HepG2 (cell line): ENCODE results near the gene RFTN1. TPM values are rescaled to one million over a fixed set of nuclear protein-coding genes. Genes with fewer than 3 reads are reported as not detected.

Experiments used
- ATAC-seq: fragments of 200-7000 bp; cut with Tn5 transposase; 3 replicates; pipeline ENCODE4 v1.9.1; 2020; ENCODE audit warnings: mild to moderate bottlenecking, moderate library complexity
- BruUV-seq: library from RNA; stranded (reverse); fragments of 400-500 nt; replicated peaks from 2 replicates; lab custom pipeline; 2021; lab: Mats Ljungman, UMichigan
- CTCF ChIA-PET: fragments of 300-600 bp; formaldehyde crosslinking; extraction: SDS; loops from one replicate; lab custom pipeline; 2021; ENCODE audit warnings: low total read pairs, inconsistent platforms, low intra/inter-chr PET ratio; lab: Yijun Ruan, JAX
- POLR2A ChIA-PET: fragments of 350-600 bp; sonication (Branson Sonifier 250); formaldehyde crosslinking; loops from one replicate; lab custom pipeline; 2020; ENCODE audit warnings: antibody characterized with exemption, inconsistent platforms; lab: Yijun Ruan, JAX
- DNase-seq: peaks from one replicate; pipeline ENCODE4 v3.0.0-alpha.2; 2015; ENCODE audit warnings: low spot score
- FAIRE-seq: peaks from 3 replicates; lab custom pipeline; 2011; peaks lifted over from hg19 to GRCh38; lab: Jason Lieb, UNC
- H2AFZ ChIP-seq: one replicate; pipeline ENCODE4 v1.6.1; 2011; ENCODE audit warnings: low read length, inconsistent platforms
- H3K27ac ChIP-seq: fragments of 300-600 bp; 3 replicates; pipeline ENCODE4 v1.8.0; 2011; ENCODE audit warnings: mixed run types, mild to moderate bottlenecking, mixed read lengths, low read length, inconsistent platforms; ENCODE audit not compliant: insufficient read depth; ENCODE audit errors: extremely low read length
- H3K27me3 ChIP-seq, 2 experiments: fragments of 200-600 bp in 1 of 2; 2 replicates in 1 of 2; 3 replicates in 1 of 2; pipeline versions ENCODE4 v1.6.0 to v1.8.0; 2011; ENCODE audit warnings: low read length in 2 of 2, mild to moderate bottlenecking in 2 of 2, moderate library complexity in 2 of 2, inconsistent platforms in 1 of 2; ENCODE audit not compliant: insufficient read depth in 2 of 2, control insufficient read depth in 1 of 2
- H3K36me3 ChIP-seq, 2 experiments: fragments of 200-600 bp in 1 of 2; replicated peaks in 1 of 2; 2 replicates in 1 of 2; 3 replicates in 1 of 2; pipeline versions ENCODE4 v1.5.1 to v1.8.0; 2011; ENCODE audit warnings: low read length in 2 of 2, inconsistent platforms in 1 of 2; ENCODE audit not compliant: insufficient read depth in 2 of 2, control insufficient read depth in 1 of 2
- H3K4me1 ChIP-seq: 2 replicates; pipeline ENCODE4 v1.5.1; 2012; ENCODE audit warnings: low read length, inconsistent platforms; ENCODE audit not compliant: insufficient read depth
- H3K4me2 ChIP-seq: 2 replicates; pipeline ENCODE4 v1.6.0; 2011; ENCODE audit warnings: low read depth, low read length, inconsistent platforms
- H3K4me3 ChIP-seq, 3 experiments: fragments of 200-600 bp in 1 of 3; sonication (generic), shearing (Covaris generic) in 1 of 3; replicated peaks in 1 of 3; 2 replicates each; pipeline ENCODE4 v1.5.1; 2011 to 2016; ENCODE audit warnings: low read length in 3 of 3, inconsistent platforms in 2 of 3, low read depth in 2 of 3, mild to moderate bottlenecking in 2 of 3, control low read depth in 1 of 3, mixed read lengths in 1 of 3; ENCODE audit not compliant: insufficient read depth in 1 of 3
- H3K79me2 ChIP-seq: one replicate; pipeline ENCODE4 v1.6.1; 2011; ENCODE audit warnings: low read length, inconsistent platforms; ENCODE audit not compliant: insufficient read depth
- H3K9ac ChIP-seq: 2 replicates; pipeline ENCODE4 v1.6.0; 2011; ENCODE audit warnings: mild to moderate bottlenecking, low read depth, low read length, inconsistent platforms; ENCODE audit not compliant: insufficient read depth
- H3K9me3 ChIP-seq: 2 replicates; pipeline ENCODE4 v1.5.1; 2012; ENCODE audit warnings: mild to moderate bottlenecking, low read length
- H4K20me1 ChIP-seq: 2 replicates; pipeline ENCODE4 v1.6.0; 2011; ENCODE audit warnings: inconsistent platforms, mild to moderate bottlenecking, low read length, moderate library complexity; ENCODE audit not compliant: insufficient read depth
- CBX2 ChIP-seq, 2 experiments: fragments of 200-600 bp in 1 of 2; sonication (generic); formaldehyde crosslinking in 1 of 2; IDR thresholded peaks; 2 replicates each; pipeline versions ENCODE4 v1.7.0 to v1.8.1; 2018 to 2022; ENCODE audit warnings: low read depth in 2 of 2, low read length in 1 of 2, mild to moderate bottlenecking in 1 of 2, missing genetic modification reagents in 1 of 2
- CBX5 ChIP-seq: sonication (generic); formaldehyde crosslinking; IDR thresholded peaks from 2 replicates; pipeline ENCODE4 v1.4.0; 2020; ENCODE audit warnings: missing genetic modification reagents, borderline replicate concordance
- CEBPB ChIP-seq: IDR thresholded peaks from 2 replicates; pipeline ENCODE4 v1.6.1; 2011; ENCODE audit warnings: low read depth, low read length, improper control_type of control experiment, borderline replicate concordance
- ELF4 ChIP-seq: sonication (generic); formaldehyde crosslinking; IDR thresholded peaks from 2 replicates; pipeline ENCODE4 v1.5.0; 2020; ENCODE audit warnings: missing genetic modification reagents, mild to moderate bottlenecking, moderate library complexity, borderline replicate concordance
- HNRNPUL1 ChIP-seq: fragments of 200-400 bp; formaldehyde crosslinking; IDR thresholded peaks from 2 replicates; pipeline ENCODE4 v1.6.1; 2017; ENCODE audit warnings: low read depth, mild to moderate bottlenecking, low read length, moderate library complexity
- JDP2 ChIP-seq: sonication (generic); formaldehyde crosslinking; IDR thresholded peaks from 2 replicates; pipeline ENCODE4 v1.8.1; 2022; ENCODE audit warnings: missing genetic modification reagents, borderline replicate concordance
- JUNB ChIP-seq: sonication (generic); formaldehyde crosslinking; IDR thresholded peaks from 2 replicates; pipeline ENCODE4 v1.8.0; 2022; ENCODE audit warnings: missing genetic modification reagents, mild to moderate bottlenecking, borderline replicate concordance
- MBD4 ChIP-seq: IDR thresholded peaks from 2 replicates; pipeline ENCODE4 v1.6.1; 2012; ENCODE audit warnings: low read length, inconsistent platforms, borderline replicate concordance
- MED13 ChIP-seq: sonication (generic); formaldehyde crosslinking; IDR thresholded peaks from 2 replicates; pipeline ENCODE4 v1.5.0; 2020; ENCODE audit warnings: missing genetic modification reagents
- SNAPC2 ChIP-seq: sonication (generic); formaldehyde crosslinking; IDR thresholded peaks from 2 replicates; pipeline ENCODE4 v1.8.1; 2022; ENCODE audit warnings: mild to moderate bottlenecking, missing genetic modification reagents
- YEATS4 ChIP-seq: sonication (generic); formaldehyde crosslinking; IDR thresholded peaks from 2 replicates; pipeline ENCODE4 v1.4.0; 2020; ENCODE audit warnings: missing genetic modification reagents, borderline replicate concordance
- ZFP37 ChIP-seq: sonication (generic); formaldehyde crosslinking; IDR thresholded peaks from 2 replicates; pipeline ENCODE4 v1.4.0; 2020; ENCODE audit warnings: missing genetic modification reagents, borderline replicate concordance
- ZNF333 ChIP-seq: sonication (generic); formaldehyde crosslinking; IDR thresholded peaks from 2 replicates; pipeline ENCODE4 v1.4.0; 2020; ENCODE audit warnings: mild to moderate bottlenecking, missing genetic modification reagents, borderline replicate concordance
- ZNF34 ChIP-seq: sonication (generic); formaldehyde crosslinking; IDR thresholded peaks from 2 replicates; pipeline ENCODE4 v1.4.0; 2020; ENCODE audit warnings: mild to moderate bottlenecking, missing genetic modification reagents, borderline replicate concordance
- ZNF546 ChIP-seq: sonication (generic); formaldehyde crosslinking; conservative IDR thresholded peaks from 2 replicates; pipeline ENCODE4 v1.8.1; 2023; ENCODE audit warnings: mild to moderate bottlenecking, missing genetic modification reagents
- ZNF564 ChIP-seq: sonication (generic); formaldehyde crosslinking; IDR thresholded peaks from 2 replicates; pipeline ENCODE4 v1.8.1; 2023; ENCODE audit warnings: mild to moderate bottlenecking, missing genetic modification reagents
- ZNF569 ChIP-seq: sonication (generic); formaldehyde crosslinking; IDR thresholded peaks from 2 replicates; pipeline ENCODE4 v1.5.0; 2020; ENCODE audit warnings: mild to moderate bottlenecking, missing genetic modification reagents, moderate library complexity, borderline replicate concordance
- WGBS: methylation state at CpG from one replicate; pipeline ENCODE4 v1.1.6; 2017; ENCODE audit warnings: low lambda C conversion rate; 5-methylcytosine and 5-hydroxymethylcytosine counted together
- in situ Hi-C: cut with HindIII; loops from 2 replicates; pipeline ENCODE4 v1.10.0; 2017; ENCODE audit warnings: low pct_unique_long_range_greater_than_20kb; ENCODE audit not compliant: extremely low pct_ligation_motif_present
- intact Hi-C: fragments of 100-400 bp; cut with micrococcal nuclease; formaldehyde crosslinking; loops from one replicate; pipeline ENCODE4 v1.10.0; 2022; ENCODE audit not compliant: unreplicated experiment
- polyA plus RNA-seq, 8 experiments: library from polyadenylated mRNA; depleted of rRNA in 3 of 8; stranded (reverse) in 7 of 8; unstranded in 1 of 8; fragments of >200 nt; fragmentation: Illumina TruSeq in 4 of 8; extraction: Trizol in 4 of 8; gene quantifications; 2 replicates each; pipeline versions ENCODE4 v1.2.1 to v1.2.3, GENCODE V29; 2011 to 2016; ENCODE audit warnings: low read depth in 4 of 8, missing spikeins in 1 of 8, mixed read lengths in 1 of 8; ENCODE audit not compliant: insufficient read depth in 1 of 8
- total RNA-seq, 5 experiments: library from RNA; depleted of rRNA; stranded (reverse); fragments of >200 nt; fragmentation: Illumina TruSeq; extraction: Trizol; gene quantifications; 2 replicates each; pipeline ENCODE4 v1.2.3, GENCODE V29; 2016; ENCODE audit warnings: low read depth in 1 of 5
- TF ChIP-seq, protein P1 (sequence below): sonication (generic); formaldehyde crosslinking; IDR thresholded peaks from 2 replicates; pipeline ENCODE4 v1.8.1; 2023; ENCODE audit warnings: mild to moderate bottlenecking, missing genetic modification reagents, borderline replicate concordance
- TF ChIP-seq, protein P2 (sequence below): sonication (generic); formaldehyde crosslinking; IDR thresholded peaks from 2 replicates; pipeline ENCODE4 v1.4.0; 2020; ENCODE audit warnings: missing genetic modification reagents

RFTN1 gene
- total and polyA plus RNA-seq, 2 of the 13 experiments (the other 11 are each of a cell fraction or from before 2014, with no cell fraction given), result not detected

DNA sequence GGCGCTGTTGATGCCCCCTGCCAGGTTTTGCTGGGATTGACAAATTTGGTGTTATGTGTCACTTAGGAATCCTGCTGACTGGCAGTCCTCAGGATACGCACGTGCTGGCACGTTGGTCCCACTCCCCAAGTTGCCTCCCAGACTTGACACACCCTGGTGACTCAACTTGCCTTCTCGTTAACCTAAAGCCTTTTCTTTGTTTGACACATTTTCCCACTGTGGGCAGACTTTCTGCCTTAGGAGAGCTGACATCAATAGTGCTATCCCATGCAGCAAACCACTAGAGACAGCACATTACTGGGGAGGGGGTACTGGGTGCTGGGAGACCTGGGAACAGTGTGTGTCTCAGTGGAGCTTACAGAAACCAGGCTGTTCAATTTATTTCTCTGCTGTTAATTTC lies 144.2 kb downstream of the RFTN1 start:
- no peak overlapping the region for H2AFZ ChIP-seq
- no peaks in the 10 kb centered on the region for H4K20me1 ChIP-seq
- no peak overlapping the region for H3K9ac ChIP-seq
- intact Hi-C loops (no loop called here), in situ Hi-C loops (no loop called here)
- BruUV-seq, result no TSS peak
- H3K27me3 ChIP-seq, result no peaks in the 10 kb centered on the region
- H3K36me3 ChIP-seq, result no peaks in the 10 kb centered on the region
- H3K4me2 ChIP-seq, result no peak overlapping the region
- H3K4me1 ChIP-seq, result no peaks in the 10 kb centered on the region
- POLR2A ChIA-PET, result no interaction called here
- no peak for DNase-seq
- no peak overlapping the region for H3K27ac ChIP-seq
- CTCF ChIA-PET, result no interaction called here
- TF ChIP-seq ZNF564 (no peak), MBD4 (no peak), ELF4 (CRISPR knock-in tag) (no peak), ZNF546 (no peak), CBX5 (CRISPR knock-in tag) (no peak), MED13 (CRISPR knock-in tag) (no peak), JUNB (CRISPR knock-in tag) (no peak), JDP2 (CRISPR knock-in tag) (no peak), ZNF333 (no peak), SNAPC2 (CRISPR knock-in tag) (no peak), ZNF34 (CRISPR knock-in tag) (no peak), HNRNPUL1 (no peak), ZFP37 (CRISPR knock-in tag) (no peak), YEATS4 (CRISPR knock-in tag) (no peak), CBX2 (IDR thresholded peaks at IDR 0.05; ENCODE audit: low read depth, low read length) (no peak), CBX2 (CRISPR knock-in tag; IDR thresholded peaks at IDR 0.05; ENCODE audit: low read depth) (no peak), ZNF569 (CRISPR knock-in tag) (no peak), CEBPB (no peak)
- TF ChIP-seq, protein P1, sequence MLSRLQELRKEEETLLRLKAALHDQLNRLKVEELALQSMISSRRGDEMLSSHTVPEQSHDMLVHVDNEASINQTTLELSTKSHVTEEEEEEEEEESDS (CRISPR knock-in tag), result no peak
- TF ChIP-seq, protein P2, sequence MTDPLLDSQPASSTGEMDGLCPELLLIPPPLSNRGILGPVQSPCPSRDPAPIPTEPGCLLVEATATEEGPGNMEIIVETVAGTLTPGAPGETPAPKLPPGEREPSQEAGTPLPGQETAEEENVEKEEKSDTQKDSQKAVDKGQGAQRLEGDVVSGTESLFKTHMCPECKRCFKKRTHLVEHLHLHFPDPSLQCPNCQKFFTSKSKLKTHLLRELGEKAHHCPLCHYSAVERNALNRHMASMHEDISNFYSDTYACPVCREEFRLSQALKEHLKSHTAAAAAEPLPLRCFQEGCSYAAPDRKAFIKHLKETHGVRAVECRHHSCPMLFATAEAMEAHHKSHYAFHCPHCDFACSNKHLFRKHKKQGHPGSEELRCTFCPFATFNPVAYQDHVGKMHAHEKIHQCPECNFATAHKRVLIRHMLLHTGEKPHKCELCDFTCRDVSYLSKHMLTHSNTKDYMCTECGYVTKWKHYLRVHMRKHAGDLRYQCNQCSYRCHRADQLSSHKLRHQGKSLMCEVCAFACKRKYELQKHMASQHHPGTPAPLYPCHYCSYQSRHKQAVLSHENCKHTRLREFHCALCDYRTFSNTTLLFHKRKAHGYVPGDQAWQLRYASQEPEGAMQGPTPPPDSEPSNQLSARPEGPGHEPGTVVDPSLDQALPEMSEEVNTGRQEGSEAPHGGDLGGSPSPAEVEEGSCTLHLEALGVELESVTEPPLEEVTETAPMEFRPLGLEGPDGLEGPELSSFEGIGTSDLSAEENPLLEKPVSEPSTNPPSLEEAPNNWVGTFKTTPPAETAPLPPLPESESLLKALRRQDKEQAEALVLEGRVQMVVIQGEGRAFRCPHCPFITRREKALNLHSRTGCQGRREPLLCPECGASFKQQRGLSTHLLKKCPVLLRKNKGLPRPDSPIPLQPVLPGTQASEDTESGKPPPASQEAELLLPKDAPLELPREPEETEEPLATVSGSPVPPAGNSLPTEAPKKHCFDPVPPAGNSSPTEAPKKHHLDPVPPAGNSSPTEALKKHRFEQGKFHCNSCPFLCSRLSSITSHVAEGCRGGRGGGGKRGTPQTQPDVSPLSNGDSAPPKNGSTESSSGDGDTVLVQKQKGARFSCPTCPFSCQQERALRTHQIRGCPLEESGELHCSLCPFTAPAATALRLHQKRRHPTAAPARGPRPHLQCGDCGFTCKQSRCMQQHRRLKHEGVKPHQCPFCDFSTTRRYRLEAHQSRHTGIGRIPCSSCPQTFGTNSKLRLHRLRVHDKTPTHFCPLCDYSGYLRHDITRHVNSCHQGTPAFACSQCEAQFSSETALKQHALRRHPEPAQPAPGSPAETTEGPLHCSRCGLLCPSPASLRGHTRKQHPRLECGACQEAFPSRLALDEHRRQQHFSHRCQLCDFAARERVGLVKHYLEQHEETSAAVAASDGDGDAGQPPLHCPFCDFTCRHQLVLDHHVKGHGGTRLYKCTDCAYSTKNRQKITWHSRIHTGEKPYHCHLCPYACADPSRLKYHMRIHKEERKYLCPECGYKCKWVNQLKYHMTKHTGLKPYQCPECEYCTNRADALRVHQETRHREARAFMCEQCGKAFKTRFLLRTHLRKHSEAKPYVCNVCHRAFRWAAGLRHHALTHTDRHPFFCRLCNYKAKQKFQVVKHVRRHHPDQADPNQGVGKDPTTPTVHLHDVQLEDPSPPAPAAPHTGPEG (CRISPR knock-in tag), result no peak
- no peak for FAIRE-seq
- H3K79me2 ChIP-seq, result no peaks in the 10 kb centered on the region
- no peak for ATAC-seq
- H3K4me3 ChIP-seq, result no peak overlapping the region
- WGBS, result 97% methylated on average over 5 of the region's 5 CpGs
- H3K9me3 ChIP-seq, result no peaks in the 10 kb centered on the region
